Stimulated activated CD8-positive, alpha-beta memory T cell treated with anti-CD3 and anti-CD28 coated beads, Interleukin-12 subunit alpha, Interleukin-12 subunit beta, amount 100 ng/mL, for 1 hour (primary cell): ENCODE measurements around the gene OR10V1.

Source experiments
- DNase-seq: peaks from one replicate; pipeline ENCODE4 v3.0.0-alpha.2; 2020; ENCODE audit warnings: low read depth

Gene OR10V1

GRCh38 chr11:59713745-59714144, at the start of gene OR10V1:
Gene OR10V1 (minus strand): TSS chr11:59713845. CDS start chr11:59713845, 0 bp downstream.
- no peak for DNase-seq

GRCh38 chr11:59761993-59762392, 48.3 kb upstream of the OR10V1 start:
- no peak for DNase-seq

- DNase-seq = no peak
Measured at GRCh38 chr11:59760771-59761170, 47.1 kb upstream of the OR10V1 start.

- DNase-seq = no peak
Measured at GRCh38 chr11:59759900-59760299, 46.3 kb upstream of the OR10V1 start.

- DNase-seq = no peak
Measured at GRCh38 chr11:59758401-59759037, 44.9 kb upstream of the OR10V1 start.

- no peak for DNase-seq
Measured at GRCh38 chr11:59756845-59757244, 43.2 kb upstream of the OR10V1 start.

GRCh38 chr11:59756558-59756840, 42.9 kb upstream of the OR10V1 start:
- DNase-seq = no peak

GRCh38 chr11:59755701-59756557, 42.3 kb upstream of the OR10V1 start:
- DNase-seq = peak; percentile 32

- peak; percentile 44 for DNase-seq
Measured at GRCh38 chr11:59754859-59755700, 41.4 kb upstream of the OR10V1 start, which contains the start of gene STX3. Gene STX3 (plus strand): TSS chr11:59755376. CDS start chr11:59755606, 230 bp downstream.

GRCh38 chr11:59754494-59754858, 40.8 kb upstream of the OR10V1 start:
- no peak for DNase-seq

GRCh38 chr11:59753650-59754493, 40.2 kb upstream of the OR10V1 start:
- DNase-seq = peak; percentile 77

- DNase-seq = no peak
Measured at GRCh38 chr11:59746111-59746510, 32.5 kb upstream of the OR10V1 start.

GRCh38 chr11:59730896-59731565, 17.4 kb upstream of the OR10V1 start:
- DNase-seq = no peak

- no peak for DNase-seq
Measured at GRCh38 chr11:59729834-59730233, 16.2 kb upstream of the OR10V1 start.

- no peak for DNase-seq
Measured at GRCh38 chr11:59728913-59729312, 15.3 kb upstream of the OR10V1 start.

GRCh38 chr11:59728154-59728553, 14.5 kb upstream of the OR10V1 start:
- DNase-seq = no peak

- no peak for DNase-seq
Measured at GRCh38 chr11:59727426-59727825, 13.8 kb upstream of the OR10V1 start.

- no peak for DNase-seq
Measured at GRCh38 chr11:59724066-59724465, 10.4 kb upstream of the OR10V1 start.

- no peak for DNase-seq
Measured at GRCh38 chr11:59719556-59719955, 5.9 kb upstream of the OR10V1 start.

- DNase-seq = no peak
Measured at GRCh38 chr11:59716051-59716450, 2.4 kb upstream of the OR10V1 start.

GRCh38 chr11:59710136-59710847, 3.4 kb downstream of the OR10V1 start:
- no peak for DNase-seq
